Activated CD4-positive, alpha-beta T cell treated with anti-CD3 and anti-CD28 coated beads, Interleukin-2, amount 10 ng/mL, durations not matched to agents 24 days and 14 days (primary cell): ENCODE results near the gene TBC1D5. TPM values are rescaled to one million over a fixed set of nuclear protein-coding genes. Genes with fewer than 3 reads are reported as not detected.
A peak's percentile ranks its signal among the peaks of the same experiment; 100 is the strongest.
"Not testable (repeated sequence)": the region's sequence is repeated elsewhere in the genome, so short reads cannot be mapped to it uniquely, and the experiment has no call there.

Experiments used
- DNase-seq: peaks from one replicate; pipeline ENCODE4 v3.0.0; 2022
- H3K27ac Mint-ChIP-seq: one replicate; pipeline ENCODE4 v1.8.0; 2022; ENCODE audit warnings: mild to moderate bottlenecking, mixed read lengths
- H3K27me3 Mint-ChIP-seq: one replicate; pipeline ENCODE4 v1.8.0; 2022; ENCODE audit warnings: mixed read lengths
- H3K36me3 Mint-ChIP-seq: one replicate; pipeline ENCODE4 v1.8.0; 2022; ENCODE audit warnings: low read depth, mild to moderate bottlenecking, mixed read lengths
- H3K4me1 Mint-ChIP-seq: one replicate; pipeline ENCODE4 v1.8.0; 2021; ENCODE audit warnings: mixed read lengths
- H3K4me3 Mint-ChIP-seq: one replicate; pipeline ENCODE4 v1.8.0; 2022; ENCODE audit warnings: mild to moderate bottlenecking, moderate library complexity, mixed read lengths
- H3K9me3 Mint-ChIP-seq: one replicate; pipeline ENCODE4 v1.8.0; 2021; ENCODE audit warnings: mixed read lengths
- intact Hi-C: fragments of 100-400 bp; cut with micrococcal nuclease; formaldehyde crosslinking; loops from one replicate; pipeline ENCODE4 v1.15.1; 2023
- total RNA-seq: library from RNA; stranded (reverse); gene quantifications from 2 replicates; pipeline ENCODE4 v1.2.3, GENCODE V29; 2022

The TBC1D5 gene
- total RNA-seq, 1 donor from 2014 or later, result 38.5 TPM

GRCh38 chr3:17744693-17745092 is 2.3 kb upstream of the TBC1D5 start:
- H3K36me3 Mint-ChIP-seq, result no peaks in the 10 kb centered on the region
- DNase-seq, result no peak
- no peaks in the 10 kb centered on the region for H3K27me3 Mint-ChIP-seq
- H3K4me3 Mint-ChIP-seq, result no peak overlapping the region
- H3K4me1 Mint-ChIP-seq, result peaks cover 41% of the 10 kb centered on the region
- no peak overlapping the region for H3K27ac Mint-ChIP-seq
- intact Hi-C loops, result loop anchor here (5.0 to 10.0 kb wide), 8 partner anchors 67 to 1480 kb away; partner anchors contain the start of genes DPH3, OXNAD1, PLCL2 and RFTN1
- no peaks in the 10 kb centered on the region for H3K9me3 Mint-ChIP-seq

GRCh38 chr3:17743658-17743995 is 1.2 kb upstream of the TBC1D5 start:
- H3K36me3 Mint-ChIP-seq, result peaks cover 6% of the 10 kb centered on the region
- H3K9me3 Mint-ChIP-seq, result no peaks in the 10 kb centered on the region
- peaks cover 38% of the 10 kb centered on the region for H3K4me1 Mint-ChIP-seq
- DNase-seq, result no peak
- peak overlapping the region; percentile 89 for H3K27ac Mint-ChIP-seq
- H3K4me3 Mint-ChIP-seq, result peak overlapping the region; percentile 95
- intact Hi-C loops, result loop anchor here (5.0 to 10.0 kb wide), 8 partner anchors 66 to 1479 kb away; partner anchors contain the start of genes DPH3, OXNAD1, PLCL2 and RFTN1
- H3K27me3 Mint-ChIP-seq, result no peaks in the 10 kb centered on the region

GRCh38 chr3:17742880-17743657 is 638 bp upstream of the TBC1D5 start:
- DNase-seq, result no peak
- H3K27ac Mint-ChIP-seq, result peak overlapping the region; percentile 89
- intact Hi-C loops, result loop anchor here (1.0 to 10.0 kb wide), 9 partner anchors 31 to 1478 kb away; partner anchors contain the start of genes DPH3, OXNAD1, PLCL2 and RFTN1
- H3K9me3 Mint-ChIP-seq, result no peaks in the 10 kb centered on the region
- peaks cover 6% of the 10 kb centered on the region for H3K36me3 Mint-ChIP-seq
- H3K27me3 Mint-ChIP-seq, result no peaks in the 10 kb centered on the region
- peaks cover 38% of the 10 kb centered on the region for H3K4me1 Mint-ChIP-seq
- H3K4me3 Mint-ChIP-seq, result peak overlapping the region; percentile 95

GRCh38 chr3:17741621-17742101 is 770 bp downstream of the TBC1D5 start:
- Mint-ChIP-seq H3K36me3 (peaks cover 9% of the 10 kb centered on the region), H3K4me3 (peak overlapping the region; percentile 95), H3K9me3 (no peaks in the 10 kb centered on the region), H3K27me3 (no peaks in the 10 kb centered on the region), H3K4me1 (peaks cover 33% of the 10 kb centered on the region), H3K27ac (peak overlapping the region; percentile 89)
- intact Hi-C loops, result loop anchor here (1.0 to 10.0 kb wide), 9 partner anchors 33 to 1477 kb away; partner anchors contain the start of genes DPH3, OXNAD1, PLCL2 and RFTN1
- DNase-seq, result no peak

- Mint-ChIP-seq H3K9me3 (no peaks in the 10 kb centered on the region), H3K36me3 (peaks cover 13% of the 10 kb centered on the region), H3K4me1 (peaks cover 33% of the 10 kb centered on the region), H3K27ac (peak overlapping the region; percentile 89), H3K27me3 (no peaks in the 10 kb centered on the region), H3K4me3 (peak overlapping the region; percentile 95)
- intact Hi-C loops, result loop anchor here (5.0 to 10.0 kb wide), 8 partner anchors 63 to 1476 kb away; partner anchors contain the start of genes DPH3, OXNAD1, PLCL2 and RFTN1
- no peak for DNase-seq
These were observed 1.7 kb downstream of the TBC1D5 start for GRCh38 chr3:17740721-17741141.

- Mint-ChIP-seq H3K4me1 (peaks cover 30% of the 10 kb centered on the region), H3K27ac (no peak overlapping the region), H3K27me3 (no peaks in the 10 kb centered on the region), H3K9me3 (no peaks in the 10 kb centered on the region), H3K4me3 (no peak overlapping the region), H3K36me3 (peaks cover 19% of the 10 kb centered on the region)
- no peak for DNase-seq
- intact Hi-C loops, result no loop called here
These were observed 3.5 kb downstream of the TBC1D5 start for GRCh38 chr3:17738921-17739320.

GRCh38 chr3:17738219-17738618 is 4.2 kb downstream of the TBC1D5 start:
- Mint-ChIP-seq H3K27ac (no peak overlapping the region), H3K4me3 (no peak overlapping the region), H3K27me3 (no peaks in the 10 kb centered on the region), H3K36me3 (peaks cover 21% of the 10 kb centered on the region), H3K4me1 (peaks cover 28% of the 10 kb centered on the region), H3K9me3 (no peaks in the 10 kb centered on the region)
- intact Hi-C loops, result no loop called here
- DNase-seq, result no peak

- H3K27ac Mint-ChIP-seq, result no peak overlapping the region
- H3K4me1 Mint-ChIP-seq, result peaks cover 30% of the 10 kb centered on the region
- no peaks in the 10 kb centered on the region for H3K27me3 Mint-ChIP-seq
- peaks cover 25% of the 10 kb centered on the region for H3K36me3 Mint-ChIP-seq
- DNase-seq, result no peak
- no peaks in the 10 kb centered on the region for H3K9me3 Mint-ChIP-seq
- no peak overlapping the region for H3K4me3 Mint-ChIP-seq
- intact Hi-C loops, result no loop called here
These were observed 4.8 kb downstream of the TBC1D5 start for GRCh38 chr3:17737591-17737990.

GRCh38 chr3:17735362-17735761 is 7.1 kb downstream of the TBC1D5 start:
- DNase-seq, H3K9me3 Mint-ChIP-seq, H3K27me3 Mint-ChIP-seq, intact Hi-C loops, H3K4me3 Mint-ChIP-seq, H3K27ac Mint-ChIP-seq: not testable (repeated sequence)
- peaks cover 34% of the 10 kb centered on the region for H3K36me3 Mint-ChIP-seq
- peaks cover 24% of the 10 kb centered on the region for H3K4me1 Mint-ChIP-seq

GRCh38 chr3:17733768-17734167 is 8.7 kb downstream of the TBC1D5 start:
- Mint-ChIP-seq H3K4me3 (no peak overlapping the region), H3K27ac (no peak overlapping the region), H3K4me1 (peaks cover 19% of the 10 kb centered on the region), H3K9me3 (no peaks in the 10 kb centered on the region), H3K36me3 (peaks cover 37% of the 10 kb centered on the region), H3K27me3 (no peaks in the 10 kb centered on the region)
- DNase-seq, result no peak
- intact Hi-C loops, result loop anchor here (5.0 kb wide), 1 partner anchor 39 kb away; no protein-coding TSS in a partner anchor

GRCh38 chr3:17733215-17733614 is 9.2 kb downstream of the TBC1D5 start:
- no peak for DNase-seq
- Mint-ChIP-seq H3K4me1 (peaks cover 19% of the 10 kb centered on the region), H3K27ac (no peak overlapping the region), H3K4me3 (no peak overlapping the region), H3K36me3 (peaks cover 39% of the 10 kb centered on the region), H3K9me3 (no peaks in the 10 kb centered on the region), H3K27me3 (no peaks in the 10 kb centered on the region)
- intact Hi-C loops, result loop anchor here (5.0 kb wide), 1 partner anchor 39 kb away; no protein-coding TSS in a partner anchor

GRCh38 chr3:17730318-17730967 is 12.0 kb downstream of the TBC1D5 start:
- no peak overlapping the region for H3K27ac Mint-ChIP-seq
- peaks cover 3% of the 10 kb centered on the region for H3K9me3 Mint-ChIP-seq
- H3K36me3 Mint-ChIP-seq, result peaks cover 53% of the 10 kb centered on the region
- DNase-seq, result no peak
- intact Hi-C loops, result loop anchor here (5.0 kb wide), 1 partner anchor 42 kb away; no protein-coding TSS in a partner anchor
- H3K27me3 Mint-ChIP-seq, result no peaks in the 10 kb centered on the region
- H3K4me3 Mint-ChIP-seq, result no peak overlapping the region
- H3K4me1 Mint-ChIP-seq, result peaks cover 14% of the 10 kb centered on the region

GRCh38 chr3:17726313-17726712 is 16.1 kb downstream of the TBC1D5 start:
- Mint-ChIP-seq H3K27ac (no peak overlapping the region), H3K4me3 (no peak overlapping the region), H3K9me3 (peaks cover 3% of the 10 kb centered on the region), H3K27me3 (no peaks in the 10 kb centered on the region), H3K4me1 (peaks cover 7% of the 10 kb centered on the region), H3K36me3 (peaks cover 44% of the 10 kb centered on the region)
- intact Hi-C loops, result no loop called here
- no peak for DNase-seq

- H3K27me3 Mint-ChIP-seq, H3K9me3 Mint-ChIP-seq, H3K27ac Mint-ChIP-seq, H3K4me1 Mint-ChIP-seq, intact Hi-C loops, H3K4me3 Mint-ChIP-seq, DNase-seq: not testable (repeated sequence)
- H3K36me3 Mint-ChIP-seq, result peaks cover 42% of the 10 kb centered on the region
These were observed 16.6 kb downstream of the TBC1D5 start for GRCh38 chr3:17725844-17726243.
